Activated T-cell treated with anti-CD3 and anti-CD28 coated beads for 48 hours (primary cell): ENCODE results near the gene VAV2.

Experiments used
- DNase-seq: peaks from one replicate; pipeline ENCODE4 v3.0.0-alpha.2; 2020; ENCODE audit warnings: low read depth

The VAV2 gene

DNA sequence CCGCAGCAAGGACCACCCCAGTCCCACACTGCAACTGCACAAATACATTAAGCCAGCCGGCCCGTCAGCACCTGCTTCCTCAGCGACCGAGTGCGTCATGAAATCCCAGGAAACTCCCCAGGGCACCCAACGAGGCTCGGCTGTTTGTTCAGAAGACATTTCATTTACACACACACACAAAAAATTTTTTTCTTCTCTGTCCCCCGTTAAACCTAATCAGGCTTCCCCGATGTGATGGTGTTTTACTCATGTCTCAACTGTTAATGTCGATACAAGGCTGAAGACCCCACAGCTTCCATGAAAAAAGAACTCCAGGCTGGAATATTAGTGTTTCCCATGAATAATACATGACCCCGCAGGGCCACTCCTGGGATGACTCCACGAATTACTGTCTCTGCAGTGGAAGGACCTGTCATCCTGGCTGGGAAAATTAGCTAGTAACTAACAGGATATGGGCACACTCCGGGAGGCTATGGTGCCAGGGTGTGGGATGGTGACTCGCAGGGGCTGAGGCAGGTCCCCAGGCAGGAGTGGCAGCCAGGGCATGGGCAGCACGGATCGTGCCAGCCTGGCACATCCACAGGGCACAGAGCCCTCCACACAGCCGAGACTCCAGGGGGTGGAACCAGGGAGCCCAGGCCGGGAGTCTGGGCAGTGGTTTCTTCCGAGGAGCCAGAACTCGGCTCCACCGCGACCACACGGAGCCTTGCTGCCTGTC, 102.4 kb downstream of the VAV2 start:
- DNase-seq = no peak

DNA sequence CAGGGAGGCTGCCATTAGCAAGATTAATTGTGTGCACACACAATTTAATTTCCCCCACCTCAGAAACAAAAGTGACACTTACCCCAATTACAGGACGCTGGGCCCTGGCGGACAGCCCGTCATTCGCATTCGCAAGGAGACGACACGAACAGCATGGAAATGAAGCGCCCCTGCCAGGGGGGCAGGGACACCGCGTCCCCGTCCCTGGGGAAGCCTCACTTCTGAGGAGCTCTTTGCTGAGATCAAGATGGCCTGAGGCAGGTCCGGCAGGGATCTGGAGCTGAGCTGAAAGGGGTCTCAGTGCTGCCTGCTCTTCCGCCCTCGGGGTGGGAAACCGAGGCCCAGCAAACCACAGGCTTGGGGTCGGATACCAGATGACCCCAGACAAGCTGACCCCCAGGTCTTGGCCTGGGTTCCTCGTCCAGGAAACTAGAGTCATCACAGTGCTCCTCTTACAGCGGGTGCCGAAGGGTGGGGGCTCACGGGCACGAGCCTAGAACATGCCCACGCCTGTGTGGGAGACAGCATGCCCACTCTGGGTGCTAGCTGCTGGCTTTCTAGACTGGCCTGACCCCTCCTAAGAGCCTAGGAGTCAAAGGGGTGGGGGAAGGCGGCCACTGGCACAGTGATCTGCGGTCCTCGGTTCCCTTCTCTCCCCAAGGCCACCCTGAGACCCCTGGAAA, 103.2 kb downstream of the VAV2 start:
- no peak for DNase-seq

DNA sequence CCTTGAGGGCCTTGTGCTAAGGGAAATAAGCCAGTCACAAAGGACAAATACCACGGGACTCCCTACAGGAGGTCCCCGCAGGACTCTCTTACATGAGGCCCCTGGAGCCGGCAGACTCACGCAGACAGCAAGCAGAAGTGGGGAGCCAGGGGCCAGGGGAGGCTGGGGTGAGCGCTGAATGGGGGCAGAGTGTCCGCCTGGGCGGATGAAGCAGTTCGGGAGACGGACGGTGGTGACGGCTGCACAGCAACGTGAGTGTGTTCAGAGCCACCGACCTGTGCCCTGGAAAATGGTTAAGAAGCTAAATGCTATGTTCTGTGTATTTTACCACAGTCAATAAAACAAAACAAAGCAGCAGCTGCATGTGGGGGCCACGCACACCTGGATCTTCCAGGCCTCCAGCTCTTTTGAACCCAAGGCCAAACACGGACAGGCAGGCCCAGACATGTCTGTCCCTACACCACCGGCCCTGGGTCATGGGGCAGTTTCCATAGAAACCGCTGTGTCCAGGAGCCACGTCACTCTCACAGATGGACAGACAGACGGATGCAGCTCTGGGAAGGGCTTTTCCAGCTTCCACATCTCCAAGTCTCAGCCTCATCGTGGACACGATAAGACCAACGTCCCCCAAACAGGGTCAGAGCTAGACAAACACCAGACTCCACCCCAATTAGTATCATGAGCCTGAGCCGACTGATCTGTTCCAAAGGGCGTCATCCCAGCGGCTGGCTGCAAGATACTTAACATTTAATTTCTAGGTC, 103.9 kb downstream of the VAV2 start:
- no peak for DNase-seq

DNA sequence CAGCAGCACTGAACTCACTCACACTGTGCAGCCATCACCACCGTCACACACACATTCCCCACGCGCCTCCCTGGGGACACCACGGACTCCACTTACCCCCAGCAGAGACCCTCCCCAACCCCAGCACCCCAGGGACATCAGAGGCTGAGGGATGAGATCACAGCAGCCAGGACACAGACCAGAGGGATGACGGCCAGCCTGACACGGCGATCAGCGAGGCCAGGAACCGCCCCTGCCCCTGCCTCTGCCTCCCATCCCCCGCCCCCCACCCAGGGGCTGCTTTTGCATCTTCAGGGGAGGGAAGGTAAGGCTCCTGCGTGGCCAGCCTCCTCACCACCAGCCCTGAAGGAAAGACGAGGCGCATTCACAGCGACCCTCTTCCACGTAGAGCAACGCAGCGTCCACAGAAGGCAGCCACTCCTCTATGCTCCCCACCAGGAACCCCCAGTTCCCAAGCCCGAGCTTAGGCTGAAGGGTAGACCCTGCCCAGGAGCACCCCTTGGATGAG, 104.5 kb downstream of the VAV2 start:
- no peak for DNase-seq

DNA sequence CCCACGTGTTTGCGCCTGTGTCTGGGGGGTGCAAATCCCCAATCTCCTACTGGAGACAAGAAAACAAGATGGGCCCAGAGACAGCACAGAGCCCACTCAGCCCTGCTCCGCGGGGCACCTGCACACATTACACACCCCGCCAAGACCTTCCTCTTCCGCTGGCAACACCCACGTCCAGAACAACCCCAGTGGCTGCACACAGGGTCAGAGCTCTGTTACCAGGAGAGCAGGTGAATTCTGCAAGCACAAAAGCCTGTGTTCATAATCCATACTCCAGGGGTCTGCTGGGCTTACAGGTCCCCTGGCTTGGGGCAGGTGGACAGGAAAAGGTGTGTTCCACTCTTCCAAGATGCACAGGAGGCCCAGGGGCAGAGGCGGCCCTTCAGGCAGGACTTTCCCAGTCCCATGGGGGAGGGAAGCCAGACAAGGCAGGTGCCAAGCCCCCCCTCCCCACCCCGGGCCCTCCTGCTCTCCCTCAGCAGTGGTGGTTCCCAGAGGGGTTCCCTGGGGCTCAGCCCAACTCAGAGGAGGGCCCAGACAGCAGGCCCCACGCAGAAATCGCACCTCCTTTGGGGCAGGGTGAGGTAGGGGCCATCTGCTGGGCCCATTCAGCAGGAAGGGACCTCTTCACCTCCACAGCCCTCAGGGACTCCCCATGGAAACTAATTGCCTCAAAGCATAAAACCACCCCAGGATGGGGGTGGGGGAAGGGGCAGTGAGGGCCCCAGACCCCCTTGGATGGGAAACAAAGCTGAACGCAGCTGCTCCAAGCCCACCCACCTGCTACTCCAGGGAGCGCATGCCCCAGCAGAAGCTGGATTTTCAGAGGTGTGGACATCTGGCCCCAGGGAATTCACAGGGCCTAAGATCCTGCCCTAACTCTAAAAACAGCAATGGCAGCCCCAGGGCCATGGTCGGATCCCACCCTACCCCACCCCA, 105.3 kb downstream of the VAV2 start:
- DNase-seq = no peak

DNA sequence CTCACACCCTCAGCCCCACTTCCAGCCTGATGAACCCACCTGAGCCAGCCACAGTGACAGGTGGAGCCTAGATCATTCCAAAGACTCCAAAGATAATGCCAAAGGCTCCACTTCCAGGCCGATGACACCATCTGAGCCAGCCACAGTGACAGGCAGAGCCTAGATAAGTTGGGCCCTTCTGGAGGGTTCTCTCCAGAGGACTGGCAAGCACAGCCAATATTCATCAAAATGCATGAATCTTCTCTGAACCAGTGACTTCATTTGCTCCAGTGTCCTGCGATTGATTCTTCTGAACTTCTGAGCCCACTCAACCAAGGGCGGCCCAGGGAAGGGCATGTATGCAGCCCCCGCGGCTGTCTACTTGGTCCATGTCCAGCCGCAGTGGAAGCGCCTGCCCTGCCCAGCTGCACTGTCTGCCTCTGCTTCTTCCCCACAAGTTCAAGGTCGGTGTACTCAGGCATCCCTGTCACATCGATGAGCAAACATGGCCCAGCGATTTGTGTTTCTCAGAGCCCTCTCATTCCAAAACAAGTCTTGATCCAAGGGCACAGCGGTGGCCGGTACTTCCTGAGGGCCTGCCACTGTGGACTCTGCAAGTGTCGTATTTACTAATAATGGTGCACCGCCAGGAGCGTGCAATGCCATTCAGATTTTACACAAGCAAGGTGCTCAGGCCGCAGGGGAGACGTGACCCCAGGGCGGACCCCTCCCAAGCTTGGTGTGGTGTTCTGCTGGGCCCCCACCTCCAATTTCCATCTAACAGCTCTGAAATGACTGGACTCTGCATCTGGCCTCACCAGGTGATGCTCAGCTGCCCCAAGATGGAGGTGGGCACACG, 107.0 kb downstream of the VAV2 start:
- no peak for DNase-seq

DNA sequence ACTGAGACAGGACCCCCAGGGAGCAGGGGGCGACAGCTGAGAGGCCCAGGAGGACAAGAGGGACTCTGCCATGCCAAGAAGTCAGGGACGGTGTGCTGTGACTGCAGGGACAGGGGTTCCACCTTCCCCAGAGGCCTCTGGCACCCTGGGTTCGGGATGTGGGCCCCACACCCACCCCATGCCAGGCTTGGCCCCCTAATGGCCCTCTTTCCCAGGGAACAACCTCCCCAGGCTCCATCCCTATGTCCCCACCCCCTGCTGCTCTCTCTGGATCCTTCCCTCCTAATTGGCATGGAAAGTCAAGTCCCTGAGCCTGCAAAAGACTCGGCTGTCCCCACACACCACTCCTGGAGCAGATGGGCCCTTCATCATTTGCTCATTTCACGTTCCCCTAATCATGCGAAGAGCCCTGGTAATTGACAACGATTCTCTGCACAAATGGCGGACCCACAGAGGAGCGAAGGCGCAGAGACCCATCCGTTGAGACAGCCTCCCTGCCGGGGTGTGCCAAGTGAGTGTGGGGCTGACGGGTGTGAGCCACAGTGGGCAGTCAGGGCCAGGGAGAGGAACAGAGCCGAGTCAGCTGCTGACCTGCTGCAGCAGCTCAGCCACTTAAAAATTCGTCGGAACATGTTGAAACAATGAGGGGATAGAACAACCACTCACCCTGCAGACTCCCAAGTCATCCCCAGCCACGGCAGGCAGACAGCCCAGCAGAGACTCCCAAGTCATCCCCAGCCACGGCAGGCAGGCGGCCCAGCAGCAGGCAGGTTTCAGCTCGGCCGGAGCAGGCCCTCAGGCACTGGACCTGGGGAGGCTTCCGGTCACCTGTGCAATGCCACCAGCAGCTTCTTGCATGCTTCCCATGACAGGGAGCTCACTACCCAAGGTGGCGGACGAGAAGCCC, 109.0 kb downstream of the VAV2 start:
- no peak for DNase-seq

DNA sequence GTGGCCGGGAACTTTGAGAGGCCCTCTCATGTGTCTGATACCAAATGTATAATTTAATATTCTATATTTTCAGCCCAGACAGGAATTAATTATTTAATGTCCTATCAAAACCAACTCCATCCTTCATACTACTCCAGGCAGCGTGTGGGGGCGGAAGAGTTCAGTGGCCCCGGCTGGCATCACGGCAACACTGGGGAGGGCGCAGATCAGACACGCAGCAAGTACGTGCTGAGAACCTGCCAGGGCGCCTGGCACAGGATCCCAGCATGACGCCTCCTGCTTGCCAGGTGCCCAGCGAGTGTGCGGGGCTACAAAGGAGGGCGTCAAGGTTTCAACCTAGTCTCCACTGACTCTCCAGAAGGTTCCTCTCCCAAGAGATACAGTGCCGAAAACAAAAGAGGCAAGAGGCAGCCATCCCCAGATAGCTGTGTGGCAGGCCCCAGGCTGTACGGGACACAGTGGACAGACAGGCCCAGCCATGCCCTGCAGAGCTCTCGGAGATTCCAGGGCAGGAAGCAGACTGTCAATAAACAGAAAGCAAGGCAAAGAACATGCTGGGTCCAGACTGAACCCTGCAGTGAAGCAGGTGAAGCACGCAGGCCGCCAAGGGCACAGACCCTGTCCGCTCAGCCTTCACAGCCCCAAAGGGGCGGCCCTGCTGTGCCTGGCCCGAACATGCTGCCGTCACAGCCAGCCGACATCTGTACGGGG, 110.3 kb downstream of the VAV2 start:
- DNase-seq = no peak

DNA sequence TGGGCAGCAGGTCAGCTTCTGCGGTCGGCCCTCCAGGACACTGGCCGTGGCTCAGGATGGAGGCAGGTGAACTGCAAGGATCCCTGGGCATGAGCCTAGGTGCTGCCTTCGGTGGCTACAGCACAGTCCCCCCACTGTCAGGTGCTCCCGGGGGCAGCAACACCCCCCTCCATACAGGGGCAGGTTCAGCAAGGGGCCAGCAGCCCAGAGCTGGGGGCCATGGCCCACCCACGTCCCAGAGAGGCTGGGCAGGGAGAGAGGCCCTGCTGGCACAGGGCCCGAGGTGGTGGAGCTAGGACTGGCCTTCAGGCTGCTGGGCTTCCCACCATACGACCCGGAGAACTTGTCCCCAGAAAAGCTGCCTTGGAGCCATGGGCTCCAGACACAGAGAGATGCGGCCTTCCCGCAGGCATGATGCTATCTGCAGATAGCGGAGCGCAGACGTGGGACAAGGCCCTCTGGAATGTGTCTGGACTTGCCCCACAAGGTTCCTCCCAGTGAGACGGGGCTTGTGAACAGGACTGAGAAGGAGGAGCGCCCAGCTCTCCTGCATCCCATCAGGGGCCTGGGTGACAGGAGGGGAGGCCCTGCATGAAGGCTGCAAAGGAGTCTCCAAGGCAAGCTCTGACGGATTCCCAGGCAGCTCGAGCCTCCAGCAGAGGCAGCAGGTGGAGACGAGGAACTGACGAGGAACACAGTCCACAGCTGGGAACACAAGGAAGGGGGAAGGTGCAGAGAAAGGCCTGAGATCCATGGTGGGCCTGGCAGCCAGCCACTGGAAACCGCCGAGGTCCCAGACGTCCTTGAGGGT, 111.1 kb downstream of the VAV2 start:
- DNase-seq = no peak

DNA sequence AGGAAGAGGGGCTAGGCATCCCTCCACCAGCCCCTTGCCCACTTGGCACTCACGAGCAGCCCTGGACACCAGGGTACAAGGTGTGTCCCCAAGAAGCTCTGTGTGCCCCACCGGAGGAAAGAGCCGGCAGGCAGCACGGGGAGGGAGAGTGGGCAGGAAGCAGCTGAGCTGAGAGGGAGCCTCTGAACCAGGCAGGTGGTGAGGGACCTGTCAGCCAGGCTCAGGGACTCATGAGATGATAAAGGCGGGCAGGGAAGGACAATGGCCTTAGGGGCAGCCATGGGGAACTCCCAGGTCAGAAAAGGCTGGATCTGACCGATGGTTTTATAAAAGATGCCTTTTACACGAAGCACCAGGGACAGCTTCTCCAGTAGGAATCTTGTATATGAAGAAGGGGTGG, 112.0 kb downstream of the VAV2 start:
- DNase-seq = no peak

DNA sequence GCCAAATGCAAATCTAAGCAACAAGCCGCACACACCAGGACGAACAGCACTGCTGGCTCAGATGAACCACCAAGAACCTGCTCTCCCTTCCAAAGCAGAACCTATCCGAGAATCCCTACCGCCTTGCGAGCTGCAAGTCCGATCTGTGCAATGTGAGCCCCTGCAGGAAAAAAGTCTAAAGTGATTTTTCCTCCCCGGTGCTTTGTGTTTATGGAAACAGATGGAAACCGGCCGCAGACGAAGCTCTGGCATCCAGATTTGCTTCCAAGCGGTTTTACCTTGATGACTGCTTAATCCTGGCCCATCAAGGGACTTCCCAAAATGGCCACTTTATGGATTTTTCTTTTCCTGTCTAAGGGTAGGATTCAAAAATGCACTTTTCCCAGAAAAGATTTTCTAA, 112.5 kb downstream of the VAV2 start:
- no peak for DNase-seq

DNA sequence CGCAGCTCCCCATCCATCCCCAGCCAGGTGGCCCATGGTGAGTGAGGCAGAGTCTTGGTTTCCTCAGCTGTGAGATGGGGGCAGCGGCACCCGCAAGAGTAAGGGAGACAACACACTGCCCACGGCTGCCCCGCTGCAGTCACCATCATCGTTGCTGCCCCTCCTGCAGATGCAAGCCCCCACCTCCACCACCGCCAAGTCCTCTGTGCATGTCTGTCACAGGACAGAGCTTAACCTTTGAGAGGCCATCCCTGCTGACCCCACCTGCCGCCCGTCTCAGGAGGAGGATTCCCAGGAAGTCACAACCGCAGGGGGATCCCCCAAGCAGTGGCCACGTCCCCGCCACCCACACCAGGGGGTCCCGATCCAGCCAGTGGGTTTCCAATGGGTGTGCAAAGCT, 113.7 kb downstream of the VAV2 start:
- DNase-seq = no peak

DNA sequence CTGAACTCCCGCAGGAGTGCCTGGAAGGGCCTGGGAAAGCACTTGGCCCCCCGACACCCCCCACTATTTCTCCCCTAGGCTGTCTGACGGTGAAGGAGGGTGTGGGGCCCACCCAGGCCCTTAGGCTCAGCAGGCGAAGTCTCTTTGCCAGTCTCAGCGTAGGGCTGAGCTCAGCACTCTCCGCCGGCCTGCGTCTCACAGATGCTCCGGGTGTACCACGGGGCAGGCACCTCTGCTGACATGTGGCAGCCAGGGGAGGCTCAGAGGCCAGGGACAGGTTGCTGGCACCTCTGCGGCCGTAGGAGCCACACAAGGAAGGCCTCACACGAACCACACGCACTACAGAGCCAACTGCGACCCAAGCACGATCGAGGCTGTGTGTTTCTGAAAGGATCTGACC, 114.2 kb downstream of the VAV2 start:
- no peak for DNase-seq

DNA sequence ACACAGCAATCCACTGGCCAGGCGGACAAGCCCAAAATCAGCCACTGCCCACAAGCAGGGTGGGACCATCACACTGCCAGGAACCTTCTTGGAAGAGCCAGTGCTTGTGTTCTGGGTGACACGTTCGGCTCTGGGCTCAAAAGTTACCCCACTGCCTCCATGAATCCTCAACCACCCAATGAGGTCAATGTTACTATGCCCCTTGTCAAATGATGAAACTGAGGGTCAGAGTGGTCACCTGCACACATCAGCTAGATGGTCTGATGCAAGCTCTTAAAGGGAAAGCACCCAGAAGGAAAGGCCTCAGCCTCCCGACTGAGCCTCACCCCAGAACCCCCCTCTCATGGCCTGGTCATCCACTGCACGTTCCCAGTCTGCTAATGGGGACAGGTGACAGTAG, 114.8 kb downstream of the VAV2 start:
- DNase-seq = no peak

DNA sequence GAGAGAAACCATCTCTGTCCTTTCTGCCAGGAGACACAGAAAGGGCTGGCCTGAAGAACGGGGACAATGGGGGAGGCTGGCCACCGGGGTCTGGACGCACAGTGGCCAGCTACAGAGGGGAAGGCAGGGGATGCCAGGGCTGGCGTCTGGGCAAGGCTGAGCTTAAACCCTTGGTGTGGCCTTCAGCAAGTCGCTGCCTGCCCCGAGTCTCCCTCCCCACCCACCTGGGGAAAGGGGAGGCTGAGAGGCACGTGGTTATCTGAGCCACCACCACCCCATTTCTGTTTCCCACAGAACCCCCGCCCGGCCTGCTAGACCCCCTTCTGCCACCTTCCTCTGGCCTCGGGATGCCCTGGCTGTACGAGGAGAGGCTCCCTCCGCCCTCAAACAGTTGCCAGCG, 115.3 kb downstream of the VAV2 start:
- DNase-seq = no peak

DNA sequence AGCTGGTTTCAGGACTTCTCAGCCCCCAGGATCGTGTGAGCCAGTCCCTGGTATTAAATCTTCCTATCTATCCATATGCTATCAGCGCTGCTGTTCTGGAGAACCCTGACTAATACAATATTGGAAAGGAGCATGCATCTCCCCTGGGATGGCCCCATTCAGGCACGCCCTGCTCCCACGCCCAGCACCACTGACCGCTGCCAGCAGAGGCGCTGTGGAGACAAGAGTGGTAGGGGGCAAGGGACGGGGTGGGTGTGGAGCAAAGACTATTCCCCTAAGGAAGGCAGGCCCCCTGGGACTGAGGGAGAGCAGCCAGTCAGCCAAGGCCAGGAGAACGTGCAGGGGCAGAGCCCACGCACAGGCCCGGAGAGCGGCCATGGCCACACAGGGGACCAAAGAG, 116.0 kb downstream of the VAV2 start:
- DNase-seq = no peak

DNA sequence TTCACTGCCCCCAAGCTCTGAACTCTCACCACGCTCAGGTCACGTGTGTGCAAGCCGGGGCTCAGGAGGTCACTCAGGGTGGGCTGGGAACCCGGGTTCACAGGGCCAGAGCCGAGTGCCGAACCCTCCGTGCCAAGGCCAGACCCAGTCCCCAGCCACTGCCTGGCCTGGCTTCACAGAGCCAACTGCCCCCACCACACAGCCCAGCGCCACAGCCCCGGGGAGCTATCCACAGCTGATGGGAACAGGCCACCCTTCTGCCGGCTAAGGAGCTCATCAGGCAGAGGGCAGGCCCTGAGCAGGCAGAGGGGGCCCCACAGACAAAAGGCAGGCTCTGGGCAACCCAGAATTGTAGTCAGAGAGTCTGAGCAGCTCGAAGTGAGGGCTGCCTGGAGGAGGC, 117.0 kb downstream of the VAV2 start:
- no peak for DNase-seq

DNA sequence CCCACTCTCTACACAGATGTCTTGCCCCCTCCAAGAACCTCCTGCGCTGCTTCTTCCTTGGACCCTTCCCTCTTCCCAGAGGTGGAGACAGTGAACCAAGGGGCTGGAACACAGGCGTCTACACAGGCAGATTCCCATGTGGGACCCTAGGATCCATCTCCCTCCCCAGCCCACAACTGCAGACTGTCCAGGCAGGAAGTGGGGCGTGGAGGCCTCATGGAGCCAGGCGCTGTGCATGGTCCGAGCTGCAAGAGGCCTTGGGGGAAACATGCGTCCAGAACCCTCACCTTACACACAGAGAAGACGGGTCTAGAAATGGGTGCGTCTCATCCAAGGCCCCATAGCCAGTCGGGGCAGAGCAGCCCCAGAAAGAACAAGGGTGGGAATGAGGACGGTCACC, 117.5 kb downstream of the VAV2 start:
- DNase-seq = no peak
